Gastrocnemius medialis (tissue), 4 donors: ENCODE results near the gene EVC2.

ENCODE experiments used
- POLR2A ChIP-seq, 2 donors: fragments of 450-650 bp; IDR thresholded peaks; one replicate each; pipeline ENCODE4 v1.6.1; 2017; ENCODE audit warnings: antibody characterized with exemption in 2 of 2, mild to moderate bottlenecking in 2 of 2, moderate library complexity in 2 of 2
- TF ChIP-seq, protein P1 (sequence below), 5 experiments: fragments of 450-650 bp in 3 of 5; fragments of 200-600 bp in 2 of 5; sonication (generic) in 2 of 5; IDR thresholded peaks in 4 of 5; conservative IDR thresholded peaks in 1 of 5; 1 replicate in 4 of 5; 2 replicates in 1 of 5; pipeline ENCODE4 v1.5.1; 2016 to 2019; ENCODE audit warnings: antibody characterized with exemption in 5 of 5, mild to moderate bottlenecking in 3 of 5, moderate library complexity in 3 of 5

DNA sequence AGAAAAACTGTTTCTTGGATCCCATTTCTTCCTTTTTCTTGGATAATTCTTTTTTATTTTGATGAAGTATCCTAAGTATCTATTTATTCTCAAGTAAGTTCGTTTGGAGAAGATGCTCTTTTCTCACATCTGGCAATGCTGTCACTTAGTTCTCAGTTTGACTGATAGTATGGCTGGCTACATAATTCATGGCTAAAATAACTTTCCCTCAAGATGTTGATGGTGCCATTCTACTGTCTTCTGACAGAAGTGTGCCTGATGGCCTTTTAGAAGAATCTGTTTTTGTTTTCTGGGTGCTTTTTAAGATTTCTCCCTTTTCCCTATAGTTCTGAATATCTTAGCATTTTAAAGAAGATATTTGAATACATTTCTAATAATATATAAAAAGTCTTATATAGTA lies 41.6 kb downstream of the EVC2 start:
- no peak for TF ChIP-seq POLR2A (IDR thresholded peaks at IDR 0.05)
- TF ChIP-seq, protein P1, sequence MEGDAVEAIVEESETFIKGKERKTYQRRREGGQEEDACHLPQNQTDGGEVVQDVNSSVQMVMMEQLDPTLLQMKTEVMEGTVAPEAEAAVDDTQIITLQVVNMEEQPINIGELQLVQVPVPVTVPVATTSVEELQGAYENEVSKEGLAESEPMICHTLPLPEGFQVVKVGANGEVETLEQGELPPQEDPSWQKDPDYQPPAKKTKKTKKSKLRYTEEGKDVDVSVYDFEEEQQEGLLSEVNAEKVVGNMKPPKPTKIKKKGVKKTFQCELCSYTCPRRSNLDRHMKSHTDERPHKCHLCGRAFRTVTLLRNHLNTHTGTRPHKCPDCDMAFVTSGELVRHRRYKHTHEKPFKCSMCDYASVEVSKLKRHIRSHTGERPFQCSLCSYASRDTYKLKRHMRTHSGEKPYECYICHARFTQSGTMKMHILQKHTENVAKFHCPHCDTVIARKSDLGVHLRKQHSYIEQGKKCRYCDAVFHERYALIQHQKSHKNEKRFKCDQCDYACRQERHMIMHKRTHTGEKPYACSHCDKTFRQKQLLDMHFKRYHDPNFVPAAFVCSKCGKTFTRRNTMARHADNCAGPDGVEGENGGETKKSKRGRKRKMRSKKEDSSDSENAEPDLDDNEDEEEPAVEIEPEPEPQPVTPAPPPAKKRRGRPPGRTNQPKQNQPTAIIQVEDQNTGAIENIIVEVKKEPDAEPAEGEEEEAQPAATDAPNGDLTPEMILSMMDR (IDR thresholded peaks at IDR 0.05 in 4 of 5, conservative IDR thresholded peaks at IDR 0.05 in 1 of 5), result no peak
